K562 (cell line): ENCODE data around the gene ATP6V1G2. TPM values are rescaled to one million over a fixed set of nuclear protein-coding genes. Genes with fewer than 3 reads are reported as not detected.

ENCODE experiments used
- CTBP1 ChIP-seq: fragments of 450-650 bp; IDR thresholded peaks from 2 replicates; pipeline ENCODE4 v1.6.1; 2016; ENCODE audit warnings: borderline replicate concordance
- FOXM1 ChIP-seq, 2 experiments: fragments of 450-650 bp in 1 of 2; sonication (generic) in 1 of 2; formaldehyde crosslinking in 1 of 2; IDR thresholded peaks; 2 replicates each; pipeline versions ENCODE4 v1.6.1 to v1.9.0; 2017 to 2022; ENCODE audit warnings: low read depth in 2 of 2, mild to moderate bottlenecking in 2 of 2, missing genetic modification reagents in 1 of 2, moderate library complexity in 1 of 2
- GABPB1 ChIP-seq: sonication (generic); formaldehyde crosslinking; IDR thresholded peaks from 2 replicates; pipeline ENCODE4 v1.8.0; 2022; ENCODE audit warnings: mild to moderate bottlenecking, missing genetic modification reagents
- ILF3 ChIP-seq: fragments of 450-650 bp; IDR thresholded peaks from 2 replicates; pipeline ENCODE4 v1.6.1; 2018; ENCODE audit warnings: antibody characterized with exemption, mild to moderate bottlenecking, moderate library complexity, borderline replicate concordance
- MYNN ChIP-seq, 2 experiments: sonication (generic); formaldehyde crosslinking in 1 of 2; IDR thresholded peaks; 2 replicates each; pipeline versions ENCODE4 v1.5.0 to v1.6.1; 2016 to 2020; ENCODE audit warnings: antibody characterized with exemption in 1 of 2, missing genetic modification reagents in 1 of 2
- NCOA4 ChIP-seq: fragments of 450-650 bp; IDR thresholded peaks from 2 replicates; pipeline ENCODE4 v1.6.1; 2018; ENCODE audit warnings: mild to moderate bottlenecking; ENCODE audit not compliant: partially characterized antibody
- NFXL1 ChIP-seq: fragments of 450-650 bp; formaldehyde crosslinking; IDR thresholded peaks from 2 replicates; pipeline ENCODE4 v1.4.0; 2021; ENCODE audit warnings: mild to moderate bottlenecking
- NRF1 ChIP-seq, 2 experiments: fragments of 450-650 bp; IDR thresholded peaks in 1 of 2; conservative IDR thresholded peaks in 1 of 2; 2 replicates each; pipeline ENCODE4 v1.6.1; 2014; ENCODE audit warnings: mild to moderate bottlenecking in 2 of 2
- POLR2AphosphoS5 ChIP-seq: IDR thresholded peaks from 2 replicates; pipeline ENCODE4 v1.6.1; 2011; ENCODE audit warnings: mild to moderate bottlenecking, low read depth, low read length, moderate library complexity; ENCODE audit not compliant: control insufficient read depth, insufficient read depth
- RBFOX2 ChIP-seq: fragments of 200-400 bp; formaldehyde crosslinking; IDR thresholded peaks from 2 replicates; pipeline ENCODE4 v1.6.1; 2017; ENCODE audit warnings: low read depth, mild to moderate bottlenecking, low read length, moderate library complexity
- ZNF134 ChIP-seq: fragments of 250-450 bp; sonication (Bioruptor Pico); conservative IDR thresholded peaks from 2 replicates; pipeline ENCODE4 v1.4.0; 2020
- ZSCAN32 ChIP-seq: fragments of 450-650 bp; formaldehyde crosslinking; IDR thresholded peaks from 2 replicates; pipeline ENCODE4 v1.4.0; 2020; ENCODE audit warnings: mild to moderate bottlenecking, moderate library complexity
- polyA plus RNA-seq, 8 experiments: library from polyadenylated mRNA; depleted of rRNA in 4 of 8; stranded (reverse) in 5 of 8; unstranded in 3 of 8; fragments of >200 nt; fragmentation: Nextera tagmentation in 2 of 8; fragmentation: Illumina TruSeq in 1 of 8; extraction: Ambion mirVana in 2 of 8; extraction: Trizol in 1 of 8; gene quantifications; 2 replicates each; pipeline versions ENCODE4 v1.2.1 to v1.2.3, GENCODE V29; 2011 to 2014; ENCODE audit warnings: inconsistent platforms in 1 of 8, missing spikeins in 1 of 8
- total RNA-seq, 7 experiments: library from RNA; depleted of rRNA in 6 of 7; stranded (reverse); fragments of >200 nt in 6 of 7; fragmentation: Illumina TruSeq in 2 of 7; extraction: Trizol in 2 of 7; gene quantifications; 2 replicates each; pipeline versions ENCODE4 v1.2.1 to v1.2.3, GENCODE V29; 2011 to 2021; ENCODE audit warnings: low replicate concordance in 1 of 7
- TF ChIP-seq, protein P1 (sequence below): fragments of 450-650 bp; IDR thresholded peaks from 2 replicates; pipeline ENCODE4 v1.6.1; 2016; ENCODE audit warnings: low read depth
- TF ChIP-seq, protein P2 (sequence below): sonication (generic); formaldehyde crosslinking; IDR thresholded peaks from 2 replicates; pipeline ENCODE4 v1.8.0; 2022; ENCODE audit warnings: mild to moderate bottlenecking, missing genetic modification reagents
- TF ChIP-seq, protein P3 (sequence below): fragments of 450-650 bp; formaldehyde crosslinking; IDR thresholded peaks from 2 replicates; pipeline ENCODE4 v1.4.0; 2020; ENCODE audit warnings: mild to moderate bottlenecking, moderate library complexity

Gene ATP6V1G2
- total and polyA plus RNA-seq, 9 of the 15 experiments (the other 6 are each of a cell fraction or from before 2014, with no cell fraction given), result 0.14 to 1.5 (median 0.33) TPM

DNA sequence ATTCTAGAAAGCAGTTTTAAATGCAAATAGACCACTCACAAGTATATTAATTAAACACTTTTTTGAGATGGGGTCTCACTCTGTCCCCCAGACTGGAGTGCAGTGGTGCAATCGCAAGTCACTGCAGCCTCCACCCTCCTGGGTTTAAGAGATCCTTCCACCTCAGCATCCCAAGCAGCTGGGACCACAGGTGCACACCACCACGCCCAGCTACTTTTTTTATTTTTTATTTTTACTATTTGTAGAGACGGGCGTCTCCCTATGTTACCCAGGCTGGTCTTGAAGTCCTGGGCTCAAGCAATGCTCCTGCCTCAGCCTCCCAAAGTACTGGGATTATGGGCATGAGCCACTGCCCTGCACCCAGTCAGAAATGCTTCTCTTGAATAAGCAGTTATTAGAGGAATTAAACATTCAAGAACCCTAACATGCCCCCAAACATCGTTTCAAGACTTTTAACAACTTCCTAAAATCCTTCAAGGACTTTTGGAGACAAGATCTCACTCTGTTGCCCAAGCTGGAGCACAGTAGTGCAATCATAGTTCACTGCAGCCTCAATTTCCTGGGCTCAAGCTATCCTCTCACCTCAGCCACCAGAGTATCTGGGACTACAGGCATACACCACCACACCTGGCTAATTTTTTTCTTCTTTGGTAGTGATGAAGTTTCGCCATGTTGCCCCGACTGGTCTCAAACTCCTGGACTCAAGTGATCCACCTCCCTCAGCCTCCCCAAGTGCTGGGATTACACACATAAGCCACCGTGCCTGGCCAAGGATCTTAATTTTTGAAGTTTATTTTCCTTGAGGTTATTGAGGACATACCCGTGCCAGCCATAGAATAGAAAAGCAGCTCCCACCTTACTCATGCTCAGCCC, 14.4 kb downstream of the ATP6V1G2 start (continued):
- TF ChIP-seq, protein P1, sequence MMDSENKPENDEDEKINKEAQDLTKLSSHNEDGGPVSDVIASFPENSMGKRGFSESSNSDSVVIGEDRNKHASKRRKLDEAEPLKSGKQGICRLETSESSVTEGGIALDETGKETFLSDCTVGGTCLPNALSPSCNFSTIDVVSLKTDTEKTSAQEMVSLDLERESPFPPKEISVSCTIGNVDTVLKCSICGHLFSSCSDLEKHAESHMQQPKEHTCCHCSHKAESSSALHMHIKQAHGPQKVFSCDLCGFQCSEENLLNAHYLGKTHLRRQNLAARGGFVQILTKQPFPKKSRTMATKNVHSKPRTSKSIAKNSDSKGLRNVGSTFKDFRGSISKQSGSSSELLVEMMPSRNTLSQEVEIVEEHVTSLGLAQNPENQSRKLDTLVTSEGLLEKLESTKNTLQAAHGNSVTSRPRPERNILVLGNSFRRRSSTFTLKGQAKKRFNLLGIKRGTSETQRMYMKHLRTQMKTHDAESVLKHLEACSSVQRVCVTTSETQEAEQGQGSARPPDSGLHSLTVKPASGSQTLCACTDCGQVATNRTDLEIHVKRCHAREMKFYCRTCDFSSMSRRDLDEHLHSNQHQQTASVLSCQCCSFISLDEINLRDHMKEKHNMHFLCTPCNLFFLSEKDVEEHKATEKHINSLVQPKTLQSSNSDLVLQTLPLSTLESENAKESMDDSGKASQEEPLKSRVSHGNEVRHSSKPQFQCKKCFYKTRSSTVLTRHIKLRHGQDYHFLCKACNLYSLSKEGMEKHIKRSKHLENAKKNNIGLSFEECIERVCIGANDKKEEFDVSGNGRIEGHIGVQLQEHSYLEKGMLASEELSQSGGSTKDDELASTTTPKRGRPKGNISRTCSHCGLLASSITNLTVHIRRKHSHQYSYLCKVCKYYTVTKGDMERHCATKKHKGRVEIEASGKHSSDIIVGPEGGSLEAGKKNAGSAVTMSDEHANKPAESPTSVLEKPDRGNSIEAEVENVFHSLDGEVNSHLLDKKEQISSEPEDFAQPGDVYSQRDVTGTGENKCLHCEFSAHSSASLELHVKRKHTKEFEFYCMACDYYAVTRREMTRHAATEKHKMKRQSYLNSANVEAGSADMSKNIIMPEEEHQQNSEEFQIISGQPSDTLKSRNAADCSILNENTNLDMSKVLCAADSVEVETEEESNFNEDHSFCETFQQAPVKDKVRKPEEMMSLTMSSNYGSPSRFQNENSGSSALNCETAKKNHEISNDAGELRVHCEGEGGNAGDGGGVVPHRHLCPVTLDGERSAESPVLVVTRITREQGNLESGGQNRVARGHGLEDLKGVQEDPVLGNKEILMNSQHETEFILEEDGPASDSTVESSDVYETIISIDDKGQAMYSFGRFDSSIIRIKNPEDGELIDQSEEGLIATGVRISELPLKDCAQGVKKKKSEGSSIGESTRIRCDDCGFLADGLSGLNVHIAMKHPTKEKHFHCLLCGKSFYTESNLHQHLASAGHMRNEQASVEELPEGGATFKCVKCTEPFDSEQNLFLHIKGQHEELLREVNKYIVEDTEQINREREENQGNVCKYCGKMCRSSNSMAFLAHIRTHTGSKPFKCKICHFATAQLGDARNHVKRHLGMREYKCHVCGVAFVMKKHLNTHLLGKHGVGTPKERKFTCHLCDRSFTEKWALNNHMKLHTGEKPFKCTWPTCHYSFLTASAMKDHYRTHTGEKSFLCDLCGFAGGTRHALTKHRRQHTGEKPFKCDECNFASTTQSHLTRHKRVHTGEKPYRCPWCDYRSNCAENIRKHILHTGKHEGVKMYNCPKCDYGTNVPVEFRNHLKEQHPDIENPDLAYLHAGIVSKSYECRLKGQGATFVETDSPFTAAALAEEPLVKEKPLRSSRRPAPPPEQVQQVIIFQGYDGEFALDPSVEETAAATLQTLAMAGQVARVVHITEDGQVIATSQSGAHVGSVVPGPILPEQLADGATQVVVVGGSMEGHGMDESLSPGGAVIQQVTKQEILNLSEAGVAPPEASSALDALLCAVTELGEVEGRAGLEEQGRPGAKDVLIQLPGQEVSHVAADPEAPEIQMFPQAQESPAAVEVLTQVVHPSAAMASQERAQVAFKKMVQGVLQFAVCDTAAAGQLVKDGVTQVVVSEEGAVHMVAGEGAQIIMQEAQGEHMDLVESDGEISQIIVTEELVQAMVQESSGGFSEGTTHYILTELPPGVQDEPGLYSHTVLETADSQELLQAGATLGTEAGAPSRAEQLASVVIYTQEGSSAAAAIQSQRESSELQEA, result no peak
- TF ChIP-seq ILF3 (peak; percentile 75; the same call in 1 of the 2 replicates), NFXL1 (CRISPR knock-in tag) (0 out of 2 replicates have a peak, but pooled peaks have one; percentile 21), POLR2AphosphoS5 (peak; percentile 7; the same call in 1 of the 2 replicates), NRF1 (conservative IDR thresholded peaks at IDR 0.05 in 1 of 2, IDR thresholded peaks at IDR 0.05 in 1 of 2) (no peak), NCOA4 (no peak), ZNF134 (CRISPR knock-in tag) (no peak), CTBP1 (no peak), MYNN (IDR thresholded peaks at IDR 0.05) (0 out of 2 replicates have a peak, but pooled peaks have one; percentile 34), MYNN (CRISPR knock-in tag; IDR thresholded peaks at IDR 0.05) (no peak), FOXM1 (IDR thresholded peaks at IDR 0.05; ENCODE audit: low read depth) (no peak), FOXM1 (CRISPR knock-in tag; IDR thresholded peaks at IDR 0.05; ENCODE audit: low read depth) (0 out of 2 replicates have a peak, but pooled peaks have one; percentile 33), GABPB1 (CRISPR knock-in tag) (no peak), ZSCAN32 (CRISPR knock-in tag) (no peak), RBFOX2 (peak; percentile 60)
- TF ChIP-seq, protein P2, sequence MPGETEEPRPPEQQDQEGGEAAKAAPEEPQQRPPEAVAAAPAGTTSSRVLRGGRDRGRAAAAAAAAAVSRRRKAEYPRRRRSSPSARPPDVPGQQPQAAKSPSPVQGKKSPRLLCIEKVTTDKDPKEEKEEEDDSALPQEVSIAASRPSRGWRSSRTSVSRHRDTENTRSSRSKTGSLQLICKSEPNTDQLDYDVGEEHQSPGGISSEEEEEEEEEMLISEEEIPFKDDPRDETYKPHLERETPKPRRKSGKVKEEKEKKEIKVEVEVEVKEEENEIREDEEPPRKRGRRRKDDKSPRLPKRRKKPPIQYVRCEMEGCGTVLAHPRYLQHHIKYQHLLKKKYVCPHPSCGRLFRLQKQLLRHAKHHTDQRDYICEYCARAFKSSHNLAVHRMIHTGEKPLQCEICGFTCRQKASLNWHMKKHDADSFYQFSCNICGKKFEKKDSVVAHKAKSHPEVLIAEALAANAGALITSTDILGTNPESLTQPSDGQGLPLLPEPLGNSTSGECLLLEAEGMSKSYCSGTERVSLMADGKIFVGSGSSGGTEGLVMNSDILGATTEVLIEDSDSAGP, result no peak
- TF ChIP-seq, protein P3, sequence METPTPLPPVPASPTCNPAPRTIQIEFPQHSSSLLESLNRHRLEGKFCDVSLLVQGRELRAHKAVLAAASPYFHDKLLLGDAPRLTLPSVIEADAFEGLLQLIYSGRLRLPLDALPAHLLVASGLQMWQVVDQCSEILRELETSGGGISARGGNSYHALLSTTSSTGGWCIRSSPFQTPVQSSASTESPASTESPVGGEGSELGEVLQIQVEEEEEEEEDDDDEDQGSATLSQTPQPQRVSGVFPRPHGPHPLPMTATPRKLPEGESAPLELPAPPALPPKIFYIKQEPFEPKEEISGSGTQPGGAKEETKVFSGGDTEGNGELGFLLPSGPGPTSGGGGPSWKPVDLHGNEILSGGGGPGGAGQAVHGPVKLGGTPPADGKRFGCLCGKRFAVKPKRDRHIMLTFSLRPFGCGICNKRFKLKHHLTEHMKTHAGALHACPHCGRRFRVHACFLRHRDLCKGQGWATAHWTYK (CRISPR knock-in tag), result 0 out of 2 replicates have a peak, but pooled peaks have one; percentile 41
